Activated CD4-positive, alpha-beta T cell treated with anti-CD3 and anti-CD28 coated beads, Interleukin-2, amount 50 U/mL, for 16 hours (primary cell): Measurements from ENCODE around the gene STRIP2.
"Not testable (repeated sequence)": the region's sequence is repeated elsewhere in the genome, so short reads cannot be mapped to it uniquely, and the experiment has no call there.

Source experiments
- DNase-seq: peaks from one replicate; pipeline ENCODE4 v3.0.0-alpha.2; 2020

STRIP2 gene

GRCh38 chr7:129423700-129424410 lies 10.4 kb upstream of the STRIP2 start:
- DNase-seq = no peak

GRCh38 chr7:129426482-129426881 lies 7.8 kb upstream of the STRIP2 start:
- no peak for DNase-seq

GRCh38 chr7:129427526-129428045 lies 6.6 kb upstream of the STRIP2 start:
- no peak for DNase-seq

GRCh38 chr7:129431911-129432643 lies 2.2 kb upstream of the STRIP2 start:
- no peak for DNase-seq

GRCh38 chr7:129434675-129435318 lies 565 bp downstream of the STRIP2 start:
- no peak for DNase-seq

- DNase-seq = peak; percentile 50
Observed at GRCh38 chr7:129435414-129435829, 1.2 kb downstream of the STRIP2 start.

GRCh38 chr7:129436335-129436923 lies 2.2 kb downstream of the STRIP2 start:
- no peak for DNase-seq

GRCh38 chr7:129437190-129437589 lies 3.0 kb downstream of the STRIP2 start:
- no peak for DNase-seq

GRCh38 chr7:129438281-129438838 lies 4.1 kb downstream of the STRIP2 start:
- no peak for DNase-seq

- peak; percentile 89 for DNase-seq
Observed at GRCh38 chr7:129438839-129439651, 4.8 kb downstream of the STRIP2 start.

GRCh38 chr7:129439963-129440625 lies 5.9 kb downstream of the STRIP2 start:
- DNase-seq = no peak

- DNase-seq = no peak
Observed at GRCh38 chr7:129443612-129444011, 9.4 kb downstream of the STRIP2 start.

- DNase-seq = not testable (repeated sequence)
Observed at GRCh38 chr7:129444776-129445175, 10.5 kb downstream of the STRIP2 start.

GRCh38 chr7:129446925-129447324 lies 12.7 kb downstream of the STRIP2 start:
- DNase-seq = not testable (repeated sequence)

- DNase-seq = not testable (repeated sequence)
Observed at GRCh38 chr7:129447445-129447844, 13.2 kb downstream of the STRIP2 start.

GRCh38 chr7:129448608-129449007 lies 14.4 kb downstream of the STRIP2 start:
- DNase-seq = not testable (repeated sequence)

- no peak for DNase-seq
Observed at GRCh38 chr7:129450295-129450694, 16.1 kb downstream of the STRIP2 start.

- no peak for DNase-seq
Observed at GRCh38 chr7:129452589-129453231, 18.5 kb downstream of the STRIP2 start.

GRCh38 chr7:129453510-129454248 lies 19.4 kb downstream of the STRIP2 start:
- DNase-seq = no peak

- no peak for DNase-seq
Observed at GRCh38 chr7:129454249-129454551, 20.0 kb downstream of the STRIP2 start.
